Neuronal stem cell (in vitro differentiated cells): ENCODE results near the gene HAPLN3.

Experiments used
- DNase-seq: peaks from one replicate; pipeline ENCODE4 v3.0.0-alpha.2; 2013; ENCODE audit warnings: low spot score
- H2AFZ ChIP-seq: one replicate; pipeline ENCODE4 v1.6.1; 2013; ENCODE audit warnings: mild to moderate bottlenecking, low read length, inconsistent platforms
- H2AK5ac ChIP-seq: 2 replicates; pipeline ENCODE4 v1.6.1; 2013; ENCODE audit warnings: low read depth, mild to moderate bottlenecking, inconsistent platforms, low read length, moderate library complexity, mixed read lengths
- H2BK120ac ChIP-seq: 2 replicates; pipeline ENCODE4 v1.6.1; 2013; ENCODE audit warnings: low read depth, mild to moderate bottlenecking, inconsistent platforms, low read length, moderate library complexity, mixed read lengths
- H2BK12ac ChIP-seq: one replicate; pipeline ENCODE4 v1.6.1; 2013; ENCODE audit warnings: low read length, inconsistent platforms
- H2BK15ac ChIP-seq: 2 replicates; pipeline ENCODE4 v1.6.1; 2013; ENCODE audit warnings: mild to moderate bottlenecking, low read length, inconsistent platforms, mixed read lengths
- H2BK5ac ChIP-seq: one replicate; pipeline ENCODE4 v1.6.1; 2013; ENCODE audit warnings: inconsistent platforms, mild to moderate bottlenecking, low read length, moderate library complexity
- H3K14ac ChIP-seq: one replicate; pipeline ENCODE4 v1.6.1; 2013; ENCODE audit warnings: low read length, inconsistent platforms
- H3K18ac ChIP-seq: 2 replicates; pipeline ENCODE4 v1.6.1; 2013; ENCODE audit warnings: low read length, inconsistent platforms
- H3K23ac ChIP-seq: 2 replicates; pipeline ENCODE4 v1.6.1; 2013; ENCODE audit warnings: low read depth, mild to moderate bottlenecking, mixed read lengths, low read length, inconsistent platforms; ENCODE audit not compliant: poor library complexity
- H3K27ac ChIP-seq: replicated peaks from 3 replicates; pipeline ENCODE4 v1.5.1; 2013; ENCODE audit warnings: low read length, inconsistent platforms
- H3K27me3 ChIP-seq, 3 experiments: 2 replicates each; pipeline ENCODE4 v1.6.1; 2013; ENCODE audit warnings: low read length in 3 of 3, mild to moderate bottlenecking in 2 of 3, inconsistent platforms in 1 of 3, low read depth in 1 of 3, mixed read lengths in 1 of 3, moderate library complexity in 1 of 3; ENCODE audit not compliant: control insufficient read depth in 3 of 3, insufficient read depth in 3 of 3
- H3K36me3 ChIP-seq, 2 donors: replicated peaks in 1 of 2; 2 replicates each; pipeline ENCODE4 v1.6.1; 2013; ENCODE audit warnings: low read length in 2 of 2; ENCODE audit not compliant: control insufficient read depth in 2 of 2, insufficient read depth in 2 of 2
- H3K4ac ChIP-seq: 2 replicates; pipeline ENCODE4 v1.6.1; 2013; ENCODE audit warnings: inconsistent platforms, mild to moderate bottlenecking, low read length, moderate library complexity
- H3K4me1 ChIP-seq, 2 donors: 1 replicate in 1 of 2; 2 replicates in 1 of 2; pipeline ENCODE4 v1.6.1; 2013; ENCODE audit warnings: low read length in 2 of 2, low read depth in 1 of 2; ENCODE audit not compliant: control insufficient read depth in 2 of 2, insufficient read depth in 1 of 2
- H3K4me2 ChIP-seq: one replicate; pipeline ENCODE4 v1.6.1; 2013; ENCODE audit warnings: mild to moderate bottlenecking, low read length, inconsistent platforms; ENCODE audit not compliant: insufficient read depth, poor library complexity, severe bottlenecking
- H3K4me3 ChIP-seq, 2 donors: 2 replicates each; pipeline ENCODE4 v1.5.1; 2013; ENCODE audit warnings: low read length in 2 of 2, mild to moderate bottlenecking in 2 of 2, inconsistent platforms in 1 of 2, moderate library complexity in 1 of 2
- H3K79me1 ChIP-seq: one replicate; pipeline ENCODE4 v1.6.1; 2013; ENCODE audit warnings: low read depth, mild to moderate bottlenecking, inconsistent platforms, low read length, moderate library complexity
- H3K9ac ChIP-seq: one replicate; pipeline ENCODE4 v1.6.1; 2013; ENCODE audit warnings: mild to moderate bottlenecking, low read depth, low read length, inconsistent platforms; ENCODE audit not compliant: poor library complexity
- H3K9me3 ChIP-seq, 2 donors: replicated peaks in 1 of 2; 2 replicates each; pipeline versions ENCODE3 to v1.6.1; 2013; ENCODE audit warnings: low read length in 2 of 2, mild to moderate bottlenecking in 2 of 2, inconsistent platforms in 1 of 2, low read depth in 1 of 2, mixed read lengths in 1 of 2, moderate library complexity in 1 of 2; ENCODE audit not compliant: control insufficient read depth in 2 of 2, insufficient read depth in 1 of 2
- H4K8ac ChIP-seq: one replicate; pipeline ENCODE4 v1.6.1; 2013; ENCODE audit warnings: low read depth, mild to moderate bottlenecking, inconsistent platforms, low read length, moderate library complexity
- H4K91ac ChIP-seq: one replicate; pipeline ENCODE4 v1.6.1; 2013; ENCODE audit warnings: low read length, low read depth, mild to moderate bottlenecking, inconsistent platforms; ENCODE audit not compliant: poor library complexity
- WGBS, 2 donors: extraction: QIAGEN DNeasy Blood & Tissue Kit; methylation state at CpG; one replicate each; pipeline ENCODE4 v1.1.7; 2013; ENCODE audit warnings: missing lambda C conversion rate in 2 of 2, mixed read lengths in 1 of 2; ENCODE audit not compliant: insufficient read length in 2 of 2, insufficient replicate concordance in 1 of 2; ENCODE audit errors: extremely low coverage in 2 of 2; 5-methylcytosine and 5-hydroxymethylcytosine counted together

The HAPLN3 gene

GRCh38 chr15:88907111-88907510 lies 11.8 kb upstream of the HAPLN3 start:
- Histone ChIP-seq H2BK15ac (no peak overlapping the region), H4K91ac (no peak overlapping the region), H2AFZ (no peak overlapping the region), H3K18ac (peak overlapping the region; percentile 54), H4K8ac (no peak overlapping the region), H3K27me3 (no peaks in the 10 kb centered on the region), H3K79me1 (peaks cover 12% of the 10 kb centered on the region), H3K27ac (no peak overlapping the region), H2BK120ac (no peak overlapping the region), H3K4ac (no peak overlapping the region), H3K14ac (no peak overlapping the region), H3K36me3 (peaks cover 42 to 87% of the 10 kb centered on the region in 2 donors), H3K4me2 (no peak overlapping the region), H3K9me3 (no peaks in the 10 kb centered on the region), H2BK5ac (no peak overlapping the region), H3K4me1 (peaks cover 4 to 18% of the 10 kb centered on the region in 2 donors), H2BK12ac (no peak overlapping the region), H3K9ac (no peak overlapping the region), H2AK5ac (no peak overlapping the region), H3K23ac (peak overlapping the region; percentile 52), H3K4me3 (no peak overlapping the region)
- no peak for DNase-seq
- no CpG with 5 or more reads among the region's 14 CpGs for WGBS, 2 donors

GRCh38 chr15:88906551-88906950 lies 11.2 kb upstream of the HAPLN3 start:
- peaks cover 46 to 93% of the 10 kb centered on the region in 2 donors for H3K36me3 ChIP-seq
- DNase-seq = no peak
- whole genome bisulfite sequencing, 2 donors = no CpG with 5 or more reads among the region's 7 CpGs
- H2BK12ac ChIP-seq = peak overlapping the region; percentile 26
- no peak overlapping the region for H2AFZ ChIP-seq
- no peak overlapping the region for H2AK5ac ChIP-seq
- H4K91ac ChIP-seq = no peak overlapping the region
- H3K4me2 ChIP-seq = no peak overlapping the region
- H3K79me1 ChIP-seq = peaks cover 12% of the 10 kb centered on the region
- H4K8ac ChIP-seq = no peak overlapping the region
- no peak overlapping the region for H3K4ac ChIP-seq
- no peak overlapping the region for H3K4me3 ChIP-seq
- no peak overlapping the region for H3K14ac ChIP-seq
- no peak overlapping the region for H3K27ac ChIP-seq
- no peak overlapping the region for H2BK15ac ChIP-seq
- no peak overlapping the region for H2BK5ac ChIP-seq
- no peak overlapping the region for H3K18ac ChIP-seq
- H2BK120ac ChIP-seq = no peak overlapping the region
- H3K9me3 ChIP-seq = no peaks in the 10 kb centered on the region
- H3K4me1 ChIP-seq = peaks cover 0 to 18% of the 10 kb centered on the region in 2 donors
- no peaks in the 10 kb centered on the region for H3K27me3 ChIP-seq
- no peak overlapping the region for H3K23ac ChIP-seq
- no peak overlapping the region for H3K9ac ChIP-seq

GRCh38 chr15:88906130-88906529 lies 10.8 kb upstream of the HAPLN3 start:
- Histone ChIP-seq H3K36me3 (peaks cover 51 to 95% of the 10 kb centered on the region in 2 donors), H3K23ac (no peak overlapping the region), H3K27ac (no peak overlapping the region), H3K27me3 (no peaks in the 10 kb centered on the region), H3K14ac (no peak overlapping the region), H3K18ac (no peak overlapping the region), H2AK5ac (no peak overlapping the region), H2AFZ (no peak overlapping the region), H3K9ac (no peak overlapping the region), H3K4me1 (peaks cover 0 to 17% of the 10 kb centered on the region in 2 donors), H4K91ac (no peak overlapping the region), H3K4me2 (no peak overlapping the region), H3K9me3 (no peaks in the 10 kb centered on the region), H3K79me1 (peaks cover 10% of the 10 kb centered on the region), H4K8ac (no peak overlapping the region), H2BK5ac (no peak overlapping the region), H2BK12ac (no peak overlapping the region), H3K4me3 (no peak overlapping the region), H2BK120ac (no peak overlapping the region), H2BK15ac (no peak overlapping the region), H3K4ac (no peak overlapping the region)
- DNase-seq = no peak
- WGBS, 2 donors = no CpG with 5 or more reads among the region's 1 CpG

- no peak overlapping the region for H3K14ac ChIP-seq
- no peak overlapping the region for H2BK12ac ChIP-seq
- H3K9me3 ChIP-seq = no peaks in the 10 kb centered on the region
- no peak overlapping the region for H3K27ac ChIP-seq
- H3K79me1 ChIP-seq = peaks cover 8% of the 10 kb centered on the region
- H4K8ac ChIP-seq = no peak overlapping the region
- H3K4me1 ChIP-seq = peaks cover 0 to 13% of the 10 kb centered on the region in 2 donors
- H3K18ac ChIP-seq = no peak overlapping the region
- no peak overlapping the region for H4K91ac ChIP-seq
- H2BK5ac ChIP-seq = no peak overlapping the region
- no peak overlapping the region for H2AFZ ChIP-seq
- H3K4me3 ChIP-seq = no peak overlapping the region
- no CpG with 5 or more reads among the region's 11 CpGs for WGBS, 2 donors
- H3K4ac ChIP-seq = no peak overlapping the region
- no peak overlapping the region for H2BK15ac ChIP-seq
- no peak overlapping the region for H3K23ac ChIP-seq
- H3K27me3 ChIP-seq = no peaks in the 10 kb centered on the region
- H3K36me3 ChIP-seq = peaks cover 51 to 93% of the 10 kb centered on the region in 2 donors
- DNase-seq = no peak
- H3K4me2 ChIP-seq = no peak overlapping the region
- no peak overlapping the region for H2BK120ac ChIP-seq
- H3K9ac ChIP-seq = no peak overlapping the region
- H2AK5ac ChIP-seq = no peak overlapping the region
Measured at GRCh38 chr15:88905576-88905975, 10.2 kb upstream of the HAPLN3 start.
